HG03432 (cell line): ENCODE measurements around the gene LINGO4.
A peak's percentile ranks its signal among the peaks of the same experiment; 100 is the strongest.

Experiments used
- ATAC-seq: cut with Tn5 transposase; IDR thresholded peaks from one replicate; pipeline ENCODE4 v1.9.1; 2021; ENCODE audit warnings: mild to moderate bottlenecking, moderate library complexity; ENCODE audit not compliant: unreplicated experiment

LINGO4 gene

GRCh38 chr1:151805066-151805820, at the start of gene LINGO4:
Gene LINGO4 (minus strand): TSS chr1:151805419. CDS start chr1:151802704, 2,715 bp downstream.
- no peak for ATAC-seq

GRCh38 chr1:151854658-151855057, 49.4 kb upstream of the LINGO4 start:
- no peak for ATAC-seq

GRCh38 chr1:151853411-151853943, 48.3 kb upstream of the LINGO4 start, which contains the start of gene THEM5:
Gene THEM5 (minus strand): TSS chr1:151853712. CDS start chr1:151853565, 147 bp downstream.
- ATAC-seq = no peak

GRCh38 chr1:151852733-151853132, 47.5 kb upstream of the LINGO4 start:
- no peak for ATAC-seq

GRCh38 chr1:151851886-151852285, 46.7 kb upstream of the LINGO4 start:
- ATAC-seq = no peak

- no peak for ATAC-seq
Measured at GRCh38 chr1:151849871-151850270, 44.7 kb upstream of the LINGO4 start.

- no peak for ATAC-seq
Measured at GRCh38 chr1:151849126-151849525, 43.9 kb upstream of the LINGO4 start.

- no peak for ATAC-seq
Measured at GRCh38 chr1:151847867-151848596, 42.8 kb upstream of the LINGO4 start.

- no peak for ATAC-seq
Measured at GRCh38 chr1:151846686-151847237, 41.5 kb upstream of the LINGO4 start.

GRCh38 chr1:151846062-151846568, 40.9 kb upstream of the LINGO4 start:
- no peak for ATAC-seq

- ATAC-seq = no peak
Measured at GRCh38 chr1:151843398-151843797, 38.2 kb upstream of the LINGO4 start.

- no peak for ATAC-seq
Measured at GRCh38 chr1:151841141-151841540, 35.9 kb upstream of the LINGO4 start.

- no peak for ATAC-seq
Measured at GRCh38 chr1:151840421-151840820, 35.2 kb upstream of the LINGO4 start.

GRCh38 chr1:151839457-151840403, 34.5 kb upstream of the LINGO4 start, which contains the start of gene C2CD4D:
Gene C2CD4D (minus strand): TSS chr1:151839820. CDS start chr1:151838989, 831 bp downstream.
- peak; percentile 72 for ATAC-seq

- no peak for ATAC-seq
Measured at GRCh38 chr1:151839082-151839412, 33.8 kb upstream of the LINGO4 start.

GRCh38 chr1:151838222-151839081, 33.2 kb upstream of the LINGO4 start:
- no peak for ATAC-seq

- no peak for ATAC-seq
Measured at GRCh38 chr1:151837884-151838221, 32.6 kb upstream of the LINGO4 start.

- no peak for ATAC-seq
Measured at GRCh38 chr1:151837197-151837596, 32.0 kb upstream of the LINGO4 start.

GRCh38 chr1:151835596-151835995, 30.4 kb upstream of the LINGO4 start:
- no peak for ATAC-seq
